ENCODE data around the gene KLRC4.

- TF ChIP-seq POLR2AphosphoS5 (IDR thresholded peaks at IDR 0.05) = peak; percentile 15 to 51 (median 34)
- TF ChIP-seq POLR2A (IDR thresholded peaks at IDR 0.05) = no peak
Observed at GRCh38 chr12:10372559-10372958, 37.0 kb downstream of the KLRC4 start.
